Measurements from ENCODE around the gene GLT8D2.
"Not testable (repeated sequence)": the region's sequence is repeated elsewhere in the genome, so short reads cannot be mapped to it uniquely, and the experiment has no call there.

GLT8D2 gene

GRCh38 chr12:104050436-104050835 lies 449 bp upstream of the GLT8D2 start:
- H3K27ac ChIP-seq (ENCODE audit: low read depth, low read length) = no peak overlapping the region

DNA sequence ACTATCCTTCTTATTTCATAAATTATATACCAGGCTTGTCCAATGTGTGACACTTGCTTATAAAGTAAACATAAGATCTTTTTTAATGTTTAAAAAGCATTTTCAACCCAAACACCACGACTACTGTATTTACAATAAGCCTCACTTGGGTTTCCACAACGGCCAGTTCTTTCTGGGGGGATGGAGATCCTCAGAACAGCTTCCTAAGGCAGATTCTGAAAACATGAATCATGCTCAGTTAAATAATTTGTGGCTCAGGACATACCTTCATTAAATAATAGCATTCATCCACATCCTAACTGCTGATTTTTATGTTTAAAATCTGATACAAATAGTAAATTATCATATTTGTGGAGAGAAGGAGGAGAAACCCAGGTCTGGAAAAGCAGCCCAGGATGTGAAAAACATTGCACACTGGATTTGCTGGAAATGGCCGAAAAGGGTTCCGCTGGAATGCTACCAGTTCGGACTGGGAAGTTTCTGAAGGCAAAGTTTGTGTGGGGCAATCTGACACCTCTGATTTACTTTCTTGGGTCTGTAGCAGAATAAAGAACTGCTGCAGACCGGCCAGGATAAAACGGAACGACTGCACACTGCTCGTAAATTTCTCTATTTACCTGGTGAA lies 597 bp downstream of the GLT8D2 start:
- no peaks in the 10 kb centered on the region for H3K9me3 ChIP-seq (ENCODE audit: insufficient read depth, low read depth, low read length)
- no peak overlapping the region for H3K27ac ChIP-seq (ENCODE audit: low read depth, low read length)
- H3K36me3 ChIP-seq (ENCODE audit: insufficient read depth, low read length) = no peaks in the 10 kb centered on the region
- 28% methylated on average over 9 of the region's 9 CpGs for WGBS
- peak overlapping the region; percentile 49 for H3K9ac ChIP-seq (ENCODE audit: low read depth, low read length)
- H3K27me3 ChIP-seq (ENCODE audit: insufficient read depth, low read length) = peaks cover 21% of the 10 kb centered on the region
- peak overlapping the region; percentile 57 for H3K4me3 ChIP-seq (ENCODE audit: low read length)
- H3K4me1 ChIP-seq (ENCODE audit: insufficient read depth, low read length) = peaks cover 13% of the 10 kb centered on the region

More at GRCh38 chr12:104050436-104050835, 449 bp upstream of the GLT8D2 start:
- WGBS = 63% methylated on average over 3 of the region's 3 CpGs
- Histone ChIP-seq H3K9ac (ENCODE audit: low read depth, low read length) (no peak overlapping the region), H3K9me3 (ENCODE audit: insufficient read depth, low read depth, low read length) (no peaks in the 10 kb centered on the region), H3K4me1 (ENCODE audit: insufficient read depth, low read length) (peaks cover 22% of the 10 kb centered on the region), H3K36me3 (ENCODE audit: insufficient read depth, low read length) (no peaks in the 10 kb centered on the region), H3K27me3 (ENCODE audit: insufficient read depth, low read length) (peaks cover 21% of the 10 kb centered on the region), H3K4me3 (ENCODE audit: low read length) (peak overlapping the region; percentile 57)

DNA sequence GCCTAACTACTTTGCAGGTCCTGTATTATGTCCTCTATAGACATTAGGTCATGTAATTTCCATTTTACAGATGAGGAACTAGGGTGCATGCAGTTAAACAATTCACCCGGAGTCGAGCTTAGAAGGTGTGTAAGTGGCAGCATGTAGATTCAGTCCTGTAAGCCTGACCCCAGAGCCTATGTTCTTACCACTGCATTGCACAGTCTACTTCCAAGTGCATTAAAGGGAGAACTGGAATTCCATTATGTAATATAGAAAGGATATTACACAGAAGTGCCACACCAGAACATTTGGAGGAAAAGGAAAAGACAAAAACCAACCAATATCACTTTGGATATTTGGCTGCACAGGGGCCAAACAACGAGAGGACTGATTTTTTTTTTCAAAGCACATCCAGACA lies 1.2 kb downstream of the GLT8D2 start:
- Histone ChIP-seq H3K4me3 (ENCODE audit: low read length) (peak overlapping the region; percentile 57; the same call in 1 of the 2 replicates), H3K9ac (ENCODE audit: low read depth, low read length) (no peak overlapping the region), H3K27ac (ENCODE audit: low read depth, low read length) (no peak overlapping the region), H3K36me3 (ENCODE audit: insufficient read depth, low read length) (no peaks in the 10 kb centered on the region), H3K9me3 (ENCODE audit: insufficient read depth, low read depth, low read length) (no peaks in the 10 kb centered on the region), H3K27me3 (ENCODE audit: insufficient read depth, low read length) (peaks cover 21% of the 10 kb centered on the region), H3K4me1 (ENCODE audit: insufficient read depth, low read length) (peaks cover 12% of the 10 kb centered on the region)
- WGBS = 89% methylated on average over 3 of the region's 3 CpGs

- Histone ChIP-seq H3K27me3 (ENCODE audit: insufficient read depth, low read length) (peaks cover 21% of the 10 kb centered on the region), H3K36me3 (ENCODE audit: insufficient read depth, low read length) (no peaks in the 10 kb centered on the region), H3K9me3 (ENCODE audit: insufficient read depth, low read depth, low read length) (no peaks in the 10 kb centered on the region), H3K9ac (ENCODE audit: low read depth, low read length) (no peak overlapping the region), H3K4me3 (ENCODE audit: low read length) (no peak overlapping the region), H3K4me1 (ENCODE audit: insufficient read depth, low read length) (peaks cover 12% of the 10 kb centered on the region), H3K27ac (ENCODE audit: low read depth, low read length) (no peak overlapping the region)
- 98% methylated on average over 5 of the region's 5 CpGs for whole genome bisulfite sequencing
Observed at GRCh38 chr12:104048162-104048561, 1.8 kb downstream of the GLT8D2 start.

DNA sequence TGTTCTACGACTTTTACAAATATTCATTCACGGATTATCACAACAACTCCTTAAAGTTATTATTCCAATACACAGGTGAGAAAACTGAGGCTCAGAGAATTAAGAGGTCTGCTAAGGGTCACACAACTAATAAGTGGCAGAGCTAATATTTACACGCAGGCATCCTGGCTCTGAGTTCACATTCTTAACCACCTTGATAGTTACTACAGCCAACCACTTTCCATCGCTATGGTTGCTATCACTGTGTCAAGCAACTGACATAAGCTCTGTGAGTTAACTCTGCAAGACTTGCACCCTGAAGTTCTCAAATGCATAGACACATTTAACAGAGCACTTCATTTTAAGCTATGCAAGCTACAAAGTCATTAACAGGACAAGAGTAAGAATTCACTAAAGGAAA lies 3.7 kb downstream of the GLT8D2 start:
- WGBS = 95% methylated on average over 4 of the region's 4 CpGs
- Histone ChIP-seq H3K27me3 (ENCODE audit: insufficient read depth, low read length) (peaks cover 21% of the 10 kb centered on the region), H3K4me3 (ENCODE audit: low read length) (no peak overlapping the region), H3K36me3 (ENCODE audit: insufficient read depth, low read length) (no peaks in the 10 kb centered on the region), H3K9ac (ENCODE audit: low read depth, low read length) (no peak overlapping the region), H3K4me1 (ENCODE audit: insufficient read depth, low read length) (peaks cover 12% of the 10 kb centered on the region), H3K27ac (ENCODE audit: low read depth, low read length) (no peak overlapping the region), H3K9me3 (ENCODE audit: insufficient read depth, low read depth, low read length) (no peaks in the 10 kb centered on the region)

DNA sequence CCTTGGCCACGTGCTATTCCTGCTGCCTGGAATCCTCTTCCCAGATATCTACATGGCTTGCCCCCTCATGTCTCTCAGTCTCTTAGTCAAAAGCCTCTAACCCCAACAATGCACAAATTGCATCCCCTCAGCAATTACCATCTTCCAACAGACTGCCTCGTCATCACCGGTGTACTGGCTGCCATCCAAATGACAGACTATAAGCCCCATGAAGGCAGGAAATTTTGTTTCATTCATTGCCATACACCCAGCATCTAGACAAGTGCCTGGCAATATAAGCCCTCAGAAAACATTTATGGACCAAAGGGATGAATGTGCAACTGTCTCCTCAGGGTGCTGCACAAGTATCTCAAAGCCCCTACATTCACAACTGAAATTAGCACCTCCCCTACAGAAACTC lies 5.8 kb downstream of the GLT8D2 start:
- H3K27me3 ChIP-seq (ENCODE audit: insufficient read depth, low read length) = peaks cover 7% of the 10 kb centered on the region; the same call in 1 of the 2 replicates
- no peaks in the 10 kb centered on the region for H3K9me3 ChIP-seq (ENCODE audit: insufficient read depth, low read depth, low read length)
- no peak overlapping the region for H3K9ac ChIP-seq (ENCODE audit: low read depth, low read length)
- 88% methylated on average over 3 of the region's 3 CpGs for WGBS
- H3K4me1 ChIP-seq (ENCODE audit: insufficient read depth, low read length) = peaks cover 2% of the 10 kb centered on the region; the same call in 1 of the 2 replicates
- H3K36me3 ChIP-seq (ENCODE audit: insufficient read depth, low read length) = no peaks in the 10 kb centered on the region
- H3K4me3 ChIP-seq (ENCODE audit: low read length) = no peak overlapping the region
- no peak overlapping the region for H3K27ac ChIP-seq (ENCODE audit: low read depth, low read length)

GRCh38 chr12:104042580-104042979 lies 7.4 kb downstream of the GLT8D2 start:
- no peaks in the 10 kb centered on the region for H3K27me3 ChIP-seq (ENCODE audit: insufficient read depth, low read length)
- no peaks in the 10 kb centered on the region for H3K36me3 ChIP-seq (ENCODE audit: insufficient read depth, low read length)
- no peak overlapping the region for H3K9ac ChIP-seq (ENCODE audit: low read depth, low read length)
- H3K9me3 ChIP-seq (ENCODE audit: insufficient read depth, low read depth, low read length) = no peaks in the 10 kb centered on the region
- no peaks in the 10 kb centered on the region for H3K4me1 ChIP-seq (ENCODE audit: insufficient read depth, low read length)
- no peak overlapping the region for H3K27ac ChIP-seq (ENCODE audit: low read depth, low read length)
- 90% methylated on average over 1 of the region's 1 CpG for WGBS
- H3K4me3 ChIP-seq (ENCODE audit: low read length) = no peak overlapping the region

GRCh38 chr12:104039769-104040168 lies 10.2 kb downstream of the GLT8D2 start:
- H3K36me3 ChIP-seq (ENCODE audit: insufficient read depth, low read length); H3K9ac ChIP-seq (ENCODE audit: low read depth, low read length); H3K27ac ChIP-seq (ENCODE audit: low read depth, low read length); H3K4me1 ChIP-seq (ENCODE audit: insufficient read depth, low read length); H3K9me3 ChIP-seq (ENCODE audit: insufficient read depth, low read depth, low read length); H3K4me3 ChIP-seq (ENCODE audit: low read length); H3K27me3 ChIP-seq (ENCODE audit: insufficient read depth, low read length): not testable (repeated sequence)
- WGBS = 85% methylated on average over 1 of the region's 1 CpG

GRCh38 chr12:104036143-104036542 lies 13.8 kb downstream of the GLT8D2 start:
- H3K9me3 ChIP-seq (ENCODE audit: insufficient read depth, low read depth, low read length); H3K27me3 ChIP-seq (ENCODE audit: insufficient read depth, low read length); H3K9ac ChIP-seq (ENCODE audit: low read depth, low read length); H3K4me1 ChIP-seq (ENCODE audit: insufficient read depth, low read length); H3K4me3 ChIP-seq (ENCODE audit: low read length); H3K27ac ChIP-seq (ENCODE audit: low read depth, low read length); H3K36me3 ChIP-seq (ENCODE audit: insufficient read depth, low read length): not testable (repeated sequence)
- 100% methylated on average over 2 of the region's 2 CpGs for WGBS

GRCh38 chr12:104030596-104030995 lies 19.4 kb downstream of the GLT8D2 start:
- not testable (repeated sequence) for H3K4me1 ChIP-seq (ENCODE audit: insufficient read depth, low read length); H3K9ac ChIP-seq (ENCODE audit: low read depth, low read length); H3K27ac ChIP-seq (ENCODE audit: low read depth, low read length); H3K9me3 ChIP-seq (ENCODE audit: insufficient read depth, low read depth, low read length); H3K27me3 ChIP-seq (ENCODE audit: insufficient read depth, low read length); H3K4me3 ChIP-seq (ENCODE audit: low read length); H3K36me3 ChIP-seq (ENCODE audit: insufficient read depth, low read length)
- WGBS = no CpG with 5 or more reads among the region's 27 CpGs

- Histone ChIP-seq H3K4me1 (ENCODE audit: insufficient read depth, low read length) (no peaks in the 10 kb centered on the region), H3K4me3 (ENCODE audit: low read length) (no peak overlapping the region), H3K36me3 (ENCODE audit: insufficient read depth, low read length) (no peaks in the 10 kb centered on the region), H3K9me3 (ENCODE audit: insufficient read depth, low read depth, low read length) (peaks cover 8% of the 10 kb centered on the region; the same call in 1 of the 2 replicates), H3K27me3 (ENCODE audit: insufficient read depth, low read length) (no peaks in the 10 kb centered on the region), H3K9ac (ENCODE audit: low read depth, low read length) (no peak overlapping the region), H3K27ac (ENCODE audit: low read depth, low read length) (no peak overlapping the region)
- WGBS = 67% methylated on average over 4 of the region's 5 CpGs
Observed at GRCh38 chr12:104026841-104027599, 23.0 kb downstream of the GLT8D2 start.

Data from HUES64 (cell line).